HepG2 (cell line): ENCODE data around the gene MMP24OS. TPM values are rescaled to one million over a fixed set of nuclear protein-coding genes. Genes with fewer than 3 reads are reported as not detected.

Experiments
- ADNP ChIP-seq: sonication (generic); formaldehyde crosslinking; IDR thresholded peaks from 2 replicates; pipeline ENCODE4 v1.4.0; 2020; ENCODE audit warnings: missing genetic modification reagents
- CEBPB ChIP-seq: IDR thresholded peaks from 2 replicates; pipeline ENCODE4 v1.6.1; 2011; ENCODE audit warnings: low read depth, low read length, improper control_type of control experiment, borderline replicate concordance
- EHMT2 ChIP-seq: fragments of 200-600 bp; sonication (generic); IDR thresholded peaks from 2 replicates; pipeline ENCODE4 v1.7.0; 2017; ENCODE audit warnings: antibody characterized with exemption, low read depth, low read length, borderline replicate concordance
- FOXC1 ChIP-seq: sonication (generic); formaldehyde crosslinking; IDR thresholded peaks from 2 replicates; pipeline ENCODE4 v1.8.0; 2022; ENCODE audit warnings: mild to moderate bottlenecking, missing genetic modification reagents, borderline replicate concordance
- FOXP1 ChIP-seq, 2 experiments: fragments of 450-650 bp in 1 of 2; IDR thresholded peaks; 2 replicates each; pipeline ENCODE4 v1.6.1; 2017 to 2018; ENCODE audit warnings: antibody characterized with exemption in 1 of 2
- GFI1 ChIP-seq: sonication (generic); formaldehyde crosslinking; IDR thresholded peaks from 2 replicates; pipeline ENCODE4 v1.5.0; 2020; ENCODE audit warnings: missing genetic modification reagents, mild to moderate bottlenecking, borderline replicate concordance
- HOXA3 ChIP-seq: sonication (generic); formaldehyde crosslinking; IDR thresholded peaks from 2 replicates; pipeline ENCODE4 v1.5.0; 2020; ENCODE audit warnings: missing genetic modification reagents
- KLF9 ChIP-seq: IDR thresholded peaks from 2 replicates; pipeline ENCODE4 v1.6.1; 2016; ENCODE audit warnings: low read depth
- MIER3 ChIP-seq: IDR thresholded peaks from 2 replicates; pipeline ENCODE4 v1.6.1; 2016; ENCODE audit warnings: missing compliant biosample characterization, borderline replicate concordance
- NFKBIZ ChIP-seq: IDR thresholded peaks from 2 replicates; pipeline ENCODE4 v1.6.1; 2018; ENCODE audit warnings: missing genetic modification reagents, missing compliant biosample characterization
- PITX1 ChIP-seq: sonication (generic); formaldehyde crosslinking; IDR thresholded peaks from 2 replicates; pipeline ENCODE4 v1.5.1; 2020; ENCODE audit warnings: mild to moderate bottlenecking, missing genetic modification reagents
- RFX1 ChIP-seq: fragments of 450-650 bp; IDR thresholded peaks from 2 replicates; pipeline ENCODE4 v1.6.1; 2017
- SSRP1 ChIP-seq: IDR thresholded peaks from 2 replicates; pipeline ENCODE4 v1.6.1; 2016; ENCODE audit warnings: control low read depth
- TARDBP ChIP-seq: sonication (generic); formaldehyde crosslinking; IDR thresholded peaks from 2 replicates; pipeline ENCODE4 v1.8.0; 2022; ENCODE audit warnings: mild to moderate bottlenecking, missing genetic modification reagents
- TEAD2 ChIP-seq: sonication (generic); formaldehyde crosslinking; IDR thresholded peaks from 2 replicates; pipeline ENCODE4 v1.9.0; 2021; ENCODE audit warnings: missing genetic modification reagents
- ZNF30 ChIP-seq: sonication (generic); formaldehyde crosslinking; IDR thresholded peaks from 2 replicates; pipeline ENCODE4 v1.5.0; 2020; ENCODE audit warnings: mild to moderate bottlenecking, missing genetic modification reagents
- ZNF557 ChIP-seq: sonication (generic); formaldehyde crosslinking; IDR thresholded peaks from 2 replicates; pipeline ENCODE4 v1.4.0; 2020; ENCODE audit warnings: missing genetic modification reagents
- ZNF589 ChIP-seq: sonication (generic); formaldehyde crosslinking; conservative IDR thresholded peaks from 2 replicates; pipeline ENCODE4 v1.8.0; 2022; ENCODE audit warnings: mild to moderate bottlenecking, moderate library complexity, missing genetic modification reagents
- ZNF616 ChIP-seq: sonication (generic); formaldehyde crosslinking; IDR thresholded peaks from 2 replicates; pipeline ENCODE4 v1.5.0; 2020; ENCODE audit warnings: low read depth, mild to moderate bottlenecking, missing genetic modification reagents
- ZNF773 ChIP-seq: sonication (generic); formaldehyde crosslinking; IDR thresholded peaks from 2 replicates; pipeline ENCODE4 v1.4.0; 2020; ENCODE audit warnings: missing genetic modification reagents, borderline replicate concordance
- polyA plus RNA-seq, 8 experiments: library from polyadenylated mRNA; depleted of rRNA in 3 of 8; stranded (reverse) in 7 of 8; unstranded in 1 of 8; fragments of >200 nt; fragmentation: Illumina TruSeq in 4 of 8; extraction: Trizol in 4 of 8; gene quantifications; 2 replicates each; pipeline versions ENCODE4 v1.2.1 to v1.2.3, GENCODE V29; 2011 to 2016; ENCODE audit warnings: low read depth in 4 of 8, missing spikeins in 1 of 8, mixed read lengths in 1 of 8; ENCODE audit not compliant: insufficient read depth in 1 of 8
- total RNA-seq, 5 experiments: library from RNA; depleted of rRNA; stranded (reverse); fragments of >200 nt; fragmentation: Illumina TruSeq; extraction: Trizol; gene quantifications; 2 replicates each; pipeline ENCODE4 v1.2.3, GENCODE V29; 2016; ENCODE audit warnings: low read depth in 1 of 5
- TF ChIP-seq, protein P1 (sequence below): IDR thresholded peaks from 2 replicates; pipeline ENCODE4 v1.6.1; 2016
- TF ChIP-seq, protein P2 (sequence below): sonication (generic); formaldehyde crosslinking; IDR thresholded peaks from 2 replicates; pipeline ENCODE4 v1.9.0; 2022; ENCODE audit warnings: missing genetic modification reagents, mild to moderate bottlenecking, borderline replicate concordance
- TF ChIP-seq, protein P3 (sequence below): sonication (generic); formaldehyde crosslinking; conservative IDR thresholded peaks from 2 replicates; pipeline ENCODE4 v1.5.0; 2020; ENCODE audit warnings: missing genetic modification reagents

The MMP24OS gene
- total and polyA plus RNA-seq, 2 of the 13 experiments (the other 11 are each of a cell fraction or from before 2014, with no cell fraction given), result 6.0 to 8.5 TPM

DNA sequence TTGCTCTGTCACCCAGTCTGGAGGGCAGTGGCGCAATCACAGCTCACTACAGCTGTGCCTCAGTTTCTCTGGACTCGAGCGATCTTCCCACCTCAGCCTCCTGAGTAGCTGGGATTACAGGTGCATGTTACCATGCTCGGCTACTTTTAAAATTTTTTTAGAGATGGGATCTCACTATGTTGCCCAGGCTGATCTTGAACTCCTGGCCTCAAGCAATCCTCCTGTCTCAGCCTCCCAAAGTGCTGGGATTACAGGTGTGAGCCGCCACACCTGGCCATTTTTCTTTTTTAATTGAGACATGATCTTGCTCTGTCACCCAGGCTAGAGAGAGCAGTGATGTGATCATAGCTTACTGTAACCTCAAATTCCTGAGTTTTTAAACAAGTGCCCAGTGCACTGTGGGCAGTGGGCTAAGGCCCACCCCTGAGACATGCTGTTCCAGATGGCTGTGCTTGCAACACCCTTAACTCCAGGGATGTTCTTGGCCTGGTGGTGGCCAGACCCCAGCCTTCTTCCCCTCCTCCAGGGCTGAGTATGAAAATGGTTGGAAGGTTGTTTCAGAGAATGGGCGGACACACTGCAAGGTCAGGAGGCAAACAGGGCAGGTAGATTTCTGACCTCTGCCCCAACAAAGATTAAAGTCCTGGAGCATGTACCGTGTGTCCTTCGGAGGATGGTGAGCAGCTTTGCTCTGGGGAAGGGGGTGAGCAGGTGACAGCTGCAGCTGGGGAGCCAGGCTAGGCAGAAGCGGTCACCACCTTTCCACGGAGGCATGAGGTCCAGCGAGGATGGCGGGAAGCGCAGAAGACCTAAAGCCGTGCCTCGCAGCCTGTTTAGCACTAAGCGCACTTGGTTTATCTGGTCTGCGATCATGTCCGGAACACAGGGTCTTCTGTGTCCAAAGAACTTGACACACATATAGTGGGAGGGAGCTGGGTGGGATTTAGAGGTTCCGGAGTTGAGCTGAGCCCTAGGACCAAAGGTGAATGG, 15.7 kb upstream of the MMP24OS start (continued):
- TF ChIP-seq ZNF557 (CRISPR knock-in tag), result no peak
- TF ChIP-seq ZNF589, result peak; percentile 9; the same call in 1 of the 2 replicates
- TF ChIP-seq, protein P1, sequence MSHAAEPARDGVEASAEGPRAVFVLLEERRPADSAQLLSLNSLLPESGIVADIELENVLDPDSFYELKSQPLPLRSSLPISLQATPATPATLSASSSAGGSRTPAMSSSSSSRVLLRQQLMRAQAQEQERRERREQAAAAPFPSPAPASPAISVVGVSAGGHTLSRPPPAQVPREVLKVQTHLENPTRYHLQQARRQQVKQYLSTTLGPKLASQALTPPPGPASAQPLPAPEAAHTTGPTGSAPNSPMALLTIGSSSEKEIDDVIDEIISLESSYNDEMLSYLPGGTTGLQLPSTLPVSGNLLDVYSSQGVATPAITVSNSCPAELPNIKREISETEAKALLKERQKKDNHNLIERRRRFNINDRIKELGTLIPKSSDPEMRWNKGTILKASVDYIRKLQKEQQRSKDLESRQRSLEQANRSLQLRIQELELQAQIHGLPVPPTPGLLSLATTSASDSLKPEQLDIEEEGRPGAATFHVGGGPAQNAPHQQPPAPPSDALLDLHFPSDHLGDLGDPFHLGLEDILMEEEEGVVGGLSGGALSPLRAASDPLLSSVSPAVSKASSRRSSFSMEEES (CRISPR knock-in tag), result no peak
- TF ChIP-seq ZNF773 (CRISPR knock-in tag), result no peak
- TF ChIP-seq, protein P2, sequence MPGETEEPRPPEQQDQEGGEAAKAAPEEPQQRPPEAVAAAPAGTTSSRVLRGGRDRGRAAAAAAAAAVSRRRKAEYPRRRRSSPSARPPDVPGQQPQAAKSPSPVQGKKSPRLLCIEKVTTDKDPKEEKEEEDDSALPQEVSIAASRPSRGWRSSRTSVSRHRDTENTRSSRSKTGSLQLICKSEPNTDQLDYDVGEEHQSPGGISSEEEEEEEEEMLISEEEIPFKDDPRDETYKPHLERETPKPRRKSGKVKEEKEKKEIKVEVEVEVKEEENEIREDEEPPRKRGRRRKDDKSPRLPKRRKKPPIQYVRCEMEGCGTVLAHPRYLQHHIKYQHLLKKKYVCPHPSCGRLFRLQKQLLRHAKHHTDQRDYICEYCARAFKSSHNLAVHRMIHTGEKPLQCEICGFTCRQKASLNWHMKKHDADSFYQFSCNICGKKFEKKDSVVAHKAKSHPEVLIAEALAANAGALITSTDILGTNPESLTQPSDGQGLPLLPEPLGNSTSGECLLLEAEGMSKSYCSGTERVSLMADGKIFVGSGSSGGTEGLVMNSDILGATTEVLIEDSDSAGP (CRISPR knock-in tag), result no peak
- TF ChIP-seq, protein P3, sequence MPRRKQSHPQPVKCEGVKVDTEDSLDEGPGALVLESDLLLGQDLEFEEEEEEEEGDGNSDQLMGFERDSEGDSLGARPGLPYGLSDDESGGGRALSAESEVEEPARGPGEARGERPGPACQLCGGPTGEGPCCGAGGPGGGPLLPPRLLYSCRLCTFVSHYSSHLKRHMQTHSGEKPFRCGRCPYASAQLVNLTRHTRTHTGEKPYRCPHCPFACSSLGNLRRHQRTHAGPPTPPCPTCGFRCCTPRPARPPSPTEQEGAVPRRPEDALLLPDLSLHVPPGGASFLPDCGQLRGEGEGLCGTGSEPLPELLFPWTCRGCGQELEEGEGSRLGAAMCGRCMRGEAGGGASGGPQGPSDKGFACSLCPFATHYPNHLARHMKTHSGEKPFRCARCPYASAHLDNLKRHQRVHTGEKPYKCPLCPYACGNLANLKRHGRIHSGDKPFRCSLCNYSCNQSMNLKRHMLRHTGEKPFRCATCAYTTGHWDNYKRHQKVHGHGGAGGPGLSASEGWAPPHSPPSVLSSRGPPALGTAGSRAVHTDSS, result no peak
- TF ChIP-seq RFX1, result no peak
- TF ChIP-seq HOXA3 (CRISPR knock-in tag), result peak; percentile 50
- TF ChIP-seq TEAD2 (CRISPR knock-in tag), result no peak
- no peak for TF ChIP-seq NFKBIZ (CRISPR knock-in tag)
- no peak for TF ChIP-seq ZNF616
- TF ChIP-seq MIER3 (CRISPR knock-in tag), result no peak
- no peak for TF ChIP-seq FOXP1 (IDR thresholded peaks at IDR 0.05)
- TF ChIP-seq FOXP1 (CRISPR knock-in tag; IDR thresholded peaks at IDR 0.05), result no peak
- TF ChIP-seq ZNF30 (CRISPR knock-in tag), result no peak
- TF ChIP-seq FOXC1 (CRISPR knock-in tag), result no peak
- no peak; the same call in 1 of the 2 replicates for TF ChIP-seq PITX1 (CRISPR knock-in tag)
- no peak for TF ChIP-seq EHMT2
- no peak for TF ChIP-seq GFI1 (CRISPR knock-in tag)
- TF ChIP-seq SSRP1, result 0 out of 2 replicates have a peak, but pooled peaks have one; percentile 63
- no peak; the same call in 1 of the 2 replicates for TF ChIP-seq TARDBP (CRISPR knock-in tag)
- no peak for TF ChIP-seq CEBPB
- no peak for TF ChIP-seq ADNP (CRISPR knock-in tag)
- TF ChIP-seq KLF9 (CRISPR knock-in tag), result no peak
